Liver (tissue), 9 donors: ENCODE results near the gene TLX3. TPM values are rescaled to one million over a fixed set of nuclear protein-coding genes. Genes with fewer than 3 reads are reported as not detected.

ENCODE experiments used
- DNase-seq: peaks from one replicate; pipeline ENCODE4 v3.0.0-alpha.2; 2017; ENCODE audit warnings: low spot score
- H3K27ac ChIP-seq, 2 donors: one replicate each; pipeline ENCODE4 v1.7.0; 2013; ENCODE audit warnings: inconsistent platforms in 2 of 2, low read length in 2 of 2, control low read depth in 1 of 2, low read depth in 1 of 2, mild to moderate bottlenecking in 1 of 2
- H3K27me3 ChIP-seq, 4 donors: one replicate each; pipeline versions ENCODE4 v1.6.1 to v1.7.0; 2013; ENCODE audit warnings: low read length in 3 of 4, inconsistent platforms in 1 of 4, mild to moderate bottlenecking in 1 of 4, moderate library complexity in 1 of 4; ENCODE audit not compliant: control insufficient read depth in 4 of 4, insufficient read depth in 4 of 4
- H3K36me3 ChIP-seq, 4 donors: one replicate each; pipeline versions ENCODE4 v1.6.1 to v1.7.0; 2013; ENCODE audit warnings: low read length in 3 of 4, mild to moderate bottlenecking in 3 of 4, low read depth in 1 of 4, moderate library complexity in 1 of 4; ENCODE audit not compliant: control insufficient read depth in 4 of 4, insufficient read depth in 3 of 4
- H3K4me1 ChIP-seq, 4 donors: one replicate each; pipeline versions ENCODE4 v1.6.1 to v1.7.0; 2013; ENCODE audit warnings: low read length in 3 of 4, mild to moderate bottlenecking in 3 of 4, moderate library complexity in 1 of 4; ENCODE audit not compliant: control insufficient read depth in 4 of 4, insufficient read depth in 4 of 4
- H3K4me3 ChIP-seq, 3 donors: one replicate each; pipeline versions ENCODE4 v1.6.1 to v1.7.0; 2013; ENCODE audit warnings: low read length in 3 of 3, control low read depth in 1 of 3, low read depth in 1 of 3, mild to moderate bottlenecking in 1 of 3
- H3K9ac ChIP-seq, 2 donors: one replicate each; pipeline ENCODE4 v1.7.0; 2013; ENCODE audit warnings: low read length in 2 of 2, mild to moderate bottlenecking in 2 of 2, moderate library complexity in 2 of 2, control low read depth in 1 of 2, low read depth in 1 of 2
- H3K9me3 ChIP-seq, 4 donors: one replicate each; pipeline versions ENCODE4 v1.6.1 to v1.7.0; 2013; ENCODE audit warnings: low read length in 3 of 4; ENCODE audit not compliant: control insufficient read depth in 4 of 4
- CTCF ChIP-seq: fragments of 150-350 bp; IDR thresholded peaks from 2 replicates; pipeline ENCODE4 v1.5.1; 2017; ENCODE audit warnings: improper control_type of control experiment, low read depth, low read length; ENCODE audit not compliant: missing input control
- EGR1 ChIP-seq, 2 donors: IDR thresholded peaks; 2 replicates each; pipeline ENCODE4 v1.6.1; 2016 to 2018; ENCODE audit warnings: antibody characterized with exemption in 2 of 2, low read depth in 2 of 2
- FOXA2 ChIP-seq: IDR thresholded peaks from 2 replicates; pipeline ENCODE4 v1.6.1; 2016; ENCODE audit warnings: antibody characterized with exemption
- GABPA ChIP-seq, 2 donors: IDR thresholded peaks in 1 of 2; conservative IDR thresholded peaks in 1 of 2; 2 replicates each; pipeline ENCODE4 v1.6.1; 2016; ENCODE audit warnings: antibody characterized with exemption in 2 of 2, mild to moderate bottlenecking in 1 of 2, moderate library complexity in 1 of 2
- HNF4A ChIP-seq, 2 donors: conservative IDR thresholded peaks; 2 replicates each; pipeline ENCODE4 v1.6.1; 2016; ENCODE audit warnings: antibody characterized with exemption in 2 of 2, mild to moderate bottlenecking in 2 of 2
- HNF4G ChIP-seq: IDR thresholded peaks from 2 replicates; pipeline ENCODE4 v1.6.1; 2016; ENCODE audit warnings: antibody characterized with exemption
- JUND ChIP-seq, 2 donors: IDR thresholded peaks; 2 replicates each; pipeline ENCODE4 v1.6.1; 2016; ENCODE audit warnings: antibody characterized with exemption in 2 of 2
- RAD21 ChIP-seq, 2 donors: IDR thresholded peaks; 2 replicates each; pipeline ENCODE4 v1.6.1; 2016; ENCODE audit warnings: antibody characterized with exemption in 2 of 2, mild to moderate bottlenecking in 2 of 2
- RXRA ChIP-seq, 2 donors: IDR thresholded peaks; 2 replicates each; pipeline ENCODE4 v1.6.1; 2017 to 2018; ENCODE audit warnings: antibody characterized with exemption in 2 of 2, mild to moderate bottlenecking in 1 of 2
- SP1 ChIP-seq: IDR thresholded peaks from 2 replicates; pipeline ENCODE4 v1.6.1; 2018; ENCODE audit warnings: antibody characterized with exemption, mild to moderate bottlenecking
- TAF1 ChIP-seq: conservative IDR thresholded peaks from 2 replicates; pipeline ENCODE4 v1.6.1; 2016; ENCODE audit warnings: antibody characterized with exemption, mild to moderate bottlenecking
- YY1 ChIP-seq: IDR thresholded peaks from 2 replicates; pipeline ENCODE4 v1.6.1; 2016; ENCODE audit warnings: antibody characterized with exemption, mild to moderate bottlenecking
- WGBS: extraction: QIAGEN DNeasy Blood & Tissue Kit; methylation state at CpG from one replicate; pipeline ENCODE4 v1.1.7; 2013; 5-methylcytosine and 5-hydroxymethylcytosine counted together
- polyA plus RNA-seq, 2 donors: library from polyadenylated mRNA; stranded (reverse) in 1 of 2; unstranded in 1 of 2; fragments of 200-250 nt in 1 of 2; fragments of >200 nt in 1 of 2; fragmentation: Nextera tagmentation in 1 of 2; extraction: Ambion mirVana in 1 of 2; gene quantifications; one replicate each; pipeline versions ENCODE4 v1.2.1 to v1.2.3, GENCODE V29; 2013 to 2015
- total RNA-seq, 2 donors: library from RNA; depleted of rRNA; stranded (reverse); fragments of >200 nt; gene quantifications; one replicate each; pipeline ENCODE4 v1.2.3, GENCODE V29; 2014
- TF ChIP-seq, protein P1 (sequence below): IDR thresholded peaks from 2 replicates; pipeline ENCODE4 v1.6.1; 2016; ENCODE audit warnings: antibody characterized with exemption
- TF ChIP-seq, protein P2 (sequence below): IDR thresholded peaks from 2 replicates; pipeline ENCODE4 v1.6.1; 2016; ENCODE audit warnings: antibody characterized with exemption
- donor health status: healthy.
- donor health status: healthy.
- donor health status: healthy.
- donor health status: healthy.
- donor health status: healthy.

Gene TLX3
- total and polyA plus RNA-seq, 4 donors: not detected

DNA sequence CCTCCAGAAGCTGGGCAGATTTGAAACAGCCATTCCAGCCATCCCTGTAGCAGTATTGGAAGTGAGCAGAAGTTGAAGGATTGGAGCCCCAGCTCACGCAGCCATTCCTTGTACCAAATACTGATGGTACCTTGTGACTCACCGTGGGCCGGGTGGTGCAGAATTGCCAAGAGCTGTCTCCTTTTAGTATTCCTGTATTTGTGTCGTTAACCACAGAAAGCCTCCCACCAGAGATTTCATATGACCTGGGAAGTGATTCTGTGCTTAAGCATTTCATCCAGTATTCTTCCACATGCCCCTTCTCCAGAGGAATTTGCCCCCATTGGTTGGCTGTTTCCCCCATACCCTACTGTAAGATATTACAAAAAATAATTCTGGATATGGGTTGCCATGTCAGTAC, 17.7 kb upstream of the TLX3 start:
- DNase-seq: no peak
- no peak overlapping the region for H3K4me3 ChIP-seq
- H3K4me1 ChIP-seq: no peaks in the 10 kb centered on the region
- no peak for TF ChIP-seq RXRA (IDR thresholded peaks at IDR 0.05)
- TF ChIP-seq YY1: no peak
- no peak for TF ChIP-seq HNF4G
- TF ChIP-seq HNF4A (conservative IDR thresholded peaks at IDR 0.05): no peak
- TF ChIP-seq, protein P1, sequence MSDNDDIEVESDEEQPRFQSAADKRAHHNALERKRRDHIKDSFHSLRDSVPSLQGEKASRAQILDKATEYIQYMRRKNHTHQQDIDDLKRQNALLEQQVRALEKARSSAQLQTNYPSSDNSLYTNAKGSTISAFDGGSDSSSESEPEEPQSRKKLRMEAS: no peak
- no peak for TF ChIP-seq TAF1
- no peak for TF ChIP-seq FOXA2
- TF ChIP-seq, protein P2, sequence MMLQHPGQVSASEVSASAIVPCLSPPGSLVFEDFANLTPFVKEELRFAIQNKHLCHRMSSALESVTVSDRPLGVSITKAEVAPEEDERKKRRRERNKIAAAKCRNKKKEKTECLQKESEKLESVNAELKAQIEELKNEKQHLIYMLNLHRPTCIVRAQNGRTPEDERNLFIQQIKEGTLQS: no peak
- TF ChIP-seq RAD21 (IDR thresholded peaks at IDR 0.05): no peak
- no peak for TF ChIP-seq CTCF
- H3K27ac ChIP-seq: no peak overlapping the region
- WGBS: 96% methylated on average over 4 of the region's 4 CpGs
- no peaks in the 10 kb centered on the region for H3K27me3 ChIP-seq
- peaks cover 0 to 2% (median 0%) of the 10 kb centered on the region in 4 donors for H3K36me3 ChIP-seq
- H3K9me3 ChIP-seq: no peaks in the 10 kb centered on the region
- H3K9ac ChIP-seq: no peak overlapping the region

- DNase-seq: no peak
- TF ChIP-seq SP1 (no peak), YY1 (no peak), CTCF (no peak), GABPA (IDR thresholded peaks at IDR 0.05 in 1 of 2, conservative IDR thresholded peaks at IDR 0.05 in 1 of 2) (no peak), EGR1 (IDR thresholded peaks at IDR 0.05; ENCODE audit: low read depth in 2 of 2) (no peak), JUND (IDR thresholded peaks at IDR 0.05) (no peak), FOXA2 (no peak), HNF4G (no peak)
- TF ChIP-seq, protein P1: no peak
- Histone ChIP-seq H3K4me1 (no peaks in the 10 kb centered on the region), H3K4me3 (no peak overlapping the region), H3K9me3 (no peaks in the 10 kb centered on the region), H3K27me3 (no peaks in the 10 kb centered on the region), H3K27ac (no peak overlapping the region), H3K36me3 (peaks cover 0 to 2% (median 0%) of the 10 kb centered on the region in 4 donors), H3K9ac (no peak overlapping the region)
- WGBS: 67% methylated on average over 1 of the region's 1 CpG
Measured at GRCh38 chr5:171295299-171295698, 13.7 kb upstream of the TLX3 start.
